HG02852 (cell line): Measurements from ENCODE around the gene PHF2.

ENCODE experiments used
- ATAC-seq: cut with Tn5 transposase; IDR thresholded peaks from one replicate; pipeline ENCODE4 v1.9.1; 2021; ENCODE audit warnings: mild to moderate bottlenecking, moderate library complexity; ENCODE audit not compliant: unreplicated experiment

Gene PHF2

GRCh38 chr9:93693129-93693528 lies 116.7 kb downstream of the PHF2 start:
- no peak for ATAC-seq

- no peak for ATAC-seq
Observed at GRCh38 chr9:93697352-93698139, 121.2 kb downstream of the PHF2 start.

GRCh38 chr9:93698140-93698908 lies 121.9 kb downstream of the PHF2 start:
- no peak for ATAC-seq

GRCh38 chr9:93699650-93700049 lies 123.3 kb downstream of the PHF2 start:
- ATAC-seq: no peak

GRCh38 chr9:93701494-93702218 lies 125.3 kb downstream of the PHF2 start:
- no peak for ATAC-seq

GRCh38 chr9:93702261-93702660 lies 125.9 kb downstream of the PHF2 start:
- no peak for ATAC-seq

- no peak for ATAC-seq
Observed at GRCh38 chr9:93708289-93708986, 132.1 kb downstream of the PHF2 start.

- no peak for ATAC-seq
Observed at GRCh38 chr9:93708987-93709302, 132.6 kb downstream of the PHF2 start.

GRCh38 chr9:93709600-93710369 lies 133.4 kb downstream of the PHF2 start:
- ATAC-seq: no peak

- ATAC-seq: no peak
Observed at GRCh38 chr9:93710370-93710723, 134.0 kb downstream of the PHF2 start.

- no peak for ATAC-seq
Observed at GRCh38 chr9:93711002-93711401, 134.6 kb downstream of the PHF2 start.

- ATAC-seq: no peak
Observed at GRCh38 chr9:93712896-93713295, 136.5 kb downstream of the PHF2 start.

- no peak for ATAC-seq
Observed at GRCh38 chr9:93713716-93714115, 137.3 kb downstream of the PHF2 start.

GRCh38 chr9:93721417-93721965 lies 145.1 kb downstream of the PHF2 start:
- no peak for ATAC-seq

- no peak for ATAC-seq
Observed at GRCh38 chr9:93724852-93725251, 148.5 kb downstream of the PHF2 start.

- no peak for ATAC-seq
Observed at GRCh38 chr9:93725382-93725781, 149.0 kb downstream of the PHF2 start.

- ATAC-seq: no peak
Observed at GRCh38 chr9:93726147-93726546, 149.8 kb downstream of the PHF2 start.
